DND-41 (cell line): ENCODE results near the gene VPS13C.
"Not testable (repeated sequence)": the region's sequence is repeated elsewhere in the genome, so short reads cannot be mapped to it uniquely, and the experiment has no call there.

Source experiments
- ATAC-seq: fragments of 200-7000 bp; cut with Tn5 transposase; 3 replicates; pipeline ENCODE4 v1.9.1; 2021; ENCODE audit warnings: low read depth; ENCODE audit not compliant: insufficient read depth
- DNase-seq: peaks from one replicate; pipeline ENCODE4 v3.0.0-alpha.2; 2020
- H2AFZ ChIP-seq: 2 replicates; pipeline ENCODE4 v1.6.0; 2012; ENCODE audit warnings: low read depth, low read length
- H3K27ac ChIP-seq: 2 replicates; pipeline ENCODE4 v1.5.1; 2012; ENCODE audit warnings: low read length, inconsistent platforms
- H3K27me3 ChIP-seq: fragments of 200-600 bp; sonication (generic); 2 replicates; pipeline ENCODE4 v1.6.0; 2012; ENCODE audit warnings: low read length, mild to moderate bottlenecking, inconsistent platforms; ENCODE audit not compliant: insufficient read depth, poor library complexity
- H3K36me3 ChIP-seq: 2 replicates; pipeline ENCODE4 v1.5.1; 2012; ENCODE audit warnings: low read length, inconsistent platforms; ENCODE audit not compliant: insufficient read depth
- H3K4me1 ChIP-seq: 2 replicates; pipeline ENCODE4 v1.5.1; 2012; ENCODE audit warnings: mild to moderate bottlenecking, low read length; ENCODE audit not compliant: insufficient read depth
- H3K4me2 ChIP-seq: 2 replicates; pipeline ENCODE4 v1.6.0; 2012; ENCODE audit warnings: mild to moderate bottlenecking, moderate library complexity, low read length, inconsistent platforms; ENCODE audit not compliant: insufficient read depth
- H3K4me3 ChIP-seq, 2 experiments: fragments of 200-600 bp in 1 of 2; shearing (Covaris generic) in 1 of 2; 2 replicates each; pipeline ENCODE4 v1.5.1; 2012 to 2016; ENCODE audit warnings: inconsistent platforms in 2 of 2, low read length in 2 of 2, mild to moderate bottlenecking in 2 of 2, low read depth in 1 of 2, moderate library complexity in 1 of 2
- H3K79me2 ChIP-seq: 2 replicates; pipeline ENCODE4 v1.6.0; 2012; ENCODE audit warnings: low read length, inconsistent platforms; ENCODE audit not compliant: insufficient read depth
- H3K9ac ChIP-seq: 2 replicates; pipeline ENCODE4 v1.6.0; 2012; ENCODE audit warnings: low read depth, mild to moderate bottlenecking, inconsistent platforms, low read length, moderate library complexity
- H3K9me3 ChIP-seq: 2 replicates; pipeline ENCODE4 v1.5.1; 2012; ENCODE audit warnings: low read length, moderate library complexity, mild to moderate bottlenecking, inconsistent platforms; ENCODE audit not compliant: insufficient read depth, severe bottlenecking
- H4K20me1 ChIP-seq: 2 replicates; pipeline ENCODE4 v1.6.0; 2012; ENCODE audit warnings: low read length; ENCODE audit not compliant: insufficient read depth
- EZH2 ChIP-seq: IDR thresholded peaks from 3 replicates; pipeline ENCODE4 v1.6.1; 2012; ENCODE audit warnings: borderline replicate concordance, low read depth, mild to moderate bottlenecking, moderate library complexity, low read length, inconsistent platforms; ENCODE audit not compliant: severe bottlenecking
- TF ChIP-seq, protein P1 (sequence below): IDR thresholded peaks from 2 replicates; pipeline ENCODE4 v1.5.1; 2012; ENCODE audit warnings: borderline replicate concordance, low read length, moderate library complexity, mild to moderate bottlenecking; ENCODE audit not compliant: poor library complexity, severe bottlenecking; ENCODE audit errors: extremely low read depth

Gene VPS13C

DNA sequence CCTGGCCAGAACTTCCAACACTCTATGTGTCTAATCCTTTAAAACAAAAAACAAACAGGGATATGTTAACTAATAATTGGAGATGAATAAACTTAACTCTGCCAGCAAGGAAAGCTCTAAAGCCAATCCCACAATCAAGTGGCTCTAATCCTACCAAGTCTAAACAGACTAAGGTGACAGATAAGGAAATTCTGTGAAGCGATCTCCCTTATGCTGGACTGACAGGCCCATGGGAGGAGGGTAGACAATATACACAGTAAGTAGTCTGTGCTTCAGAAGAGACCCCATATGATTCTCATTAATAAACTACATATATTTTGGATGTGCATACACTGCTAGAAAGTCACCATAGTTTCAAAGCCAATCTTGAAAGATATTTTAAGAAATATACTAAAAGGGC is 10.1 kb downstream of the VPS13C start:
- Histone ChIP-seq H3K27me3 (no peaks in the 10 kb centered on the region), H4K20me1 (peaks cover 15% of the 10 kb centered on the region; the same call in 1 of the 2 replicates), H3K9me3 (no peaks in the 10 kb centered on the region), H2AFZ (no peak overlapping the region), H3K4me2 (no peak overlapping the region), H3K27ac (no peak overlapping the region), H3K9ac (no peak overlapping the region), H3K36me3 (peaks cover 3% of the 10 kb centered on the region; the same call in 1 of the 2 replicates), H3K4me3 (no peak overlapping the region), H3K79me2 (peaks cover 79% of the 10 kb centered on the region), H3K4me1 (peaks cover 14% of the 10 kb centered on the region)
- DNase-seq (no peak), ATAC-seq (no peak)
- no peak for TF ChIP-seq EZH2
- TF ChIP-seq, protein P1, sequence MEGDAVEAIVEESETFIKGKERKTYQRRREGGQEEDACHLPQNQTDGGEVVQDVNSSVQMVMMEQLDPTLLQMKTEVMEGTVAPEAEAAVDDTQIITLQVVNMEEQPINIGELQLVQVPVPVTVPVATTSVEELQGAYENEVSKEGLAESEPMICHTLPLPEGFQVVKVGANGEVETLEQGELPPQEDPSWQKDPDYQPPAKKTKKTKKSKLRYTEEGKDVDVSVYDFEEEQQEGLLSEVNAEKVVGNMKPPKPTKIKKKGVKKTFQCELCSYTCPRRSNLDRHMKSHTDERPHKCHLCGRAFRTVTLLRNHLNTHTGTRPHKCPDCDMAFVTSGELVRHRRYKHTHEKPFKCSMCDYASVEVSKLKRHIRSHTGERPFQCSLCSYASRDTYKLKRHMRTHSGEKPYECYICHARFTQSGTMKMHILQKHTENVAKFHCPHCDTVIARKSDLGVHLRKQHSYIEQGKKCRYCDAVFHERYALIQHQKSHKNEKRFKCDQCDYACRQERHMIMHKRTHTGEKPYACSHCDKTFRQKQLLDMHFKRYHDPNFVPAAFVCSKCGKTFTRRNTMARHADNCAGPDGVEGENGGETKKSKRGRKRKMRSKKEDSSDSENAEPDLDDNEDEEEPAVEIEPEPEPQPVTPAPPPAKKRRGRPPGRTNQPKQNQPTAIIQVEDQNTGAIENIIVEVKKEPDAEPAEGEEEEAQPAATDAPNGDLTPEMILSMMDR: no peak

DNA sequence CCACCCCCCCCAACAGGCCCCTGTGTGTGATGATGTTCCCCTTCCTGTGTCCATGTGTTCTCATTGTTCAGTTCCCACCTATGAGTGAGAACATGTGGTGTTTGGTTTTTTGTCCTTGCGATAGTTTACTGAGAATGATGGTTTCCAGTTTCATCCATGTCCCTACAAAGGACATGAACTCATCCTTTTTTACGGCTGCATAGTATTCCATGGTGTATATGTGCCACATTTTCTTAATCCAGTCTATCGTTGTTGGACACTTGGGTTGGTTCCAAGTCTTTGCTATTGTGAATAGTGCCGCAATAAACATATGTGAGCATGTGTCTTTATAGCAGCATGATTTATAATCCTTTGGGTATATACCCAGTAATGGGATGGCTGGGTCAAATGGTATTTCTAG is 12.0 kb downstream of the VPS13C start:
- H3K27ac ChIP-seq, H3K4me2 ChIP-seq, H3K36me3 ChIP-seq, H2AFZ ChIP-seq, H3K4me3 ChIP-seq, ATAC-seq, DNase-seq, H3K9me3 ChIP-seq, H3K4me1 ChIP-seq, H4K20me1 ChIP-seq, H3K27me3 ChIP-seq, H3K9ac ChIP-seq: not testable (repeated sequence)
- H3K79me2 ChIP-seq: peaks cover 77% of the 10 kb centered on the region

DNA sequence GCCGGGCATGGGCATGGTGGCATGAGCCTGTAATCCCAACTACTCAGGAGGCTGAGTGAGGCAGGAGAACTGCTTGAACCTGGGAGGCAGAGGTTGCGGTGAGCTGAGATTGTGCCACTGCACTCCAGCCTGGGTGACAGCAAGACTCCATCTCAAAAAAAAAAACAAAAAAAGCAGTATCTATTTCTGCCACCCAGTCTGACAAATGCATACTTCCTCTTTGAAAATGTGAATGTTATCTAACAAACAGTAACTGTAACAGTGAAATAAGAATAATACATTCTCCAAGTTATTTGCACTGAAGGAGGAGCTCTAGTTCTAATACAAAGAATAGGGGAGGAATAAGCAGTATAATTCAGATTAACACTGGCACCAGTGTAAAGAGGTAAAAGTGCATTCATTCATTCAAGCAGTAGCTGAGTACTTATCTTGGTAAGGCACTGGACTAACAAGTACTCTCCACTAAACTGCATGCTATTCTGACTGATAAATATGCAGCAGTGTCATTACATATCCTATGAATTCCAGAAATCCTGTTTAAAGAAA is 12.9 kb downstream of the VPS13C start:
- ATAC-seq (no peak), DNase-seq (no peak)
- H2AFZ ChIP-seq: no peak overlapping the region
- peaks cover 4% of the 10 kb centered on the region; the same call in 1 of the 2 replicates for H3K4me1 ChIP-seq
- TF ChIP-seq, protein P1: no peak
- TF ChIP-seq EZH2: no peak
- no peaks in the 10 kb centered on the region for H3K27me3 ChIP-seq
- peaks cover 71% of the 10 kb centered on the region for H3K79me2 ChIP-seq
- no peak overlapping the region for H3K27ac ChIP-seq
- H4K20me1 ChIP-seq: no peaks in the 10 kb centered on the region; the same call in 1 of the 2 replicates
- H3K9me3 ChIP-seq: no peaks in the 10 kb centered on the region
- H3K9ac ChIP-seq: no peak overlapping the region
- H3K4me2 ChIP-seq: no peak overlapping the region
- no peak overlapping the region for H3K4me3 ChIP-seq
- peaks cover 5% of the 10 kb centered on the region; the same call in 1 of the 2 replicates for H3K36me3 ChIP-seq

DNA sequence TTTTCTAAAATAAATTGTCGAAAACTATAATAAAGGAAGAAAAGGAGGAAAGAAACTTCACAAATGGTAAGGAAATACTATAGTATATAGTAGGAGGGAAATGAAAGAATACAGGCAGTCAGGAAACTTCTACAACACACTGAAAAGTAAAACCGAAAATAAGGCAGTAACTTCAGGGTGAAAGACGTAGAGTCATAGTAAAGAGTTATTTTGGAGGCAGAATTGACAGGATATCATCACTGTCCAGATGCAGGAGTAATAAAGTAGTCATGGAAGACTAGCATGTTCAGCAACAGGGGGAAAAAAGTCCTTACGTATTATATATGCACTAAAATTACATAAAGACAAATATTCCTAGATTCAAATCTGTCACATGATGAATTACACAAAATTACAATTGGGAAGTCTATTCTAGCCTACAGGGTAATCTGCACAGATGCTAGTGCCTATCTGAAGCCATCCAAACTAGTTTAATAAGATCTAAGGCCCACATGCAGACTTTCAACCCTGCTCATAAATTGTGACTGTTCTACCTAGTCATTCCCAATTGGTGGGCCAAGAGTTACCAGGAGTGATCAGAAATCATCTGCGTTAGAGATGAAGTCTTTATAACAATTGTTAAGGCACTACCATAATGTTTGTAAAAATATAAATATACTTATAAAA is 14.0 kb downstream of the VPS13C start:
- Histone ChIP-seq H3K9ac (no peak overlapping the region), H3K4me1 (peaks cover 4% of the 10 kb centered on the region; the same call in 1 of the 2 replicates), H4K20me1 (no peaks in the 10 kb centered on the region; the same call in 1 of the 2 replicates), H3K4me3 (no peak overlapping the region), H3K79me2 (peaks cover 60% of the 10 kb centered on the region), H3K27ac (no peak overlapping the region), H2AFZ (no peak overlapping the region), H3K4me2 (no peak overlapping the region), H3K9me3 (no peaks in the 10 kb centered on the region), H3K27me3 (no peaks in the 10 kb centered on the region), H3K36me3 (peaks cover 8% of the 10 kb centered on the region)
- ATAC-seq (peak; percentile 66), DNase-seq (no peak)
- TF ChIP-seq, protein P1: no peak
- TF ChIP-seq EZH2: no peak
